Lung (tissue), 12 donors: ENCODE results near the gene SLCO2B1. TPM values are rescaled to one million over a fixed set of nuclear protein-coding genes. Genes with fewer than 3 reads are reported as not detected.

Experiments used
- ATAC-seq: fragments of 200-7000 bp; cut with Tn5 transposase; one replicate; pipeline ENCODE4 v1.9.1; 2020; ENCODE audit warnings: moderate number of reproducible peaks; ENCODE audit not compliant: insufficient read depth, low FRiP score
- DNase-seq, 3 donors: peaks; one replicate each; pipeline ENCODE4 v3.0.0-alpha.2; 2013 to 2017
- H3K27ac ChIP-seq, 2 donors: one replicate each; pipeline ENCODE4 v1.5.1; 2013; ENCODE audit warnings: mild to moderate bottlenecking in 2 of 2, moderate library complexity in 2 of 2, control low read depth in 1 of 2, inconsistent platforms in 1 of 2, low read depth in 1 of 2, low read length in 1 of 2
- H3K27me3 ChIP-seq, 3 donors: one replicate each; pipeline ENCODE4 v1.5.1; 2013; ENCODE audit warnings: low read length in 2 of 3; ENCODE audit not compliant: control insufficient read depth in 3 of 3, insufficient read depth in 3 of 3
- H3K36me3 ChIP-seq, 4 donors: one replicate each; pipeline ENCODE4 v1.5.1; 2013; ENCODE audit warnings: low read length in 4 of 4, mild to moderate bottlenecking in 1 of 4, moderate library complexity in 1 of 4; ENCODE audit not compliant: control insufficient read depth in 4 of 4, insufficient read depth in 4 of 4
- H3K4me1 ChIP-seq, 5 donors: one replicate each; pipeline ENCODE4 v1.5.1; 2013; ENCODE audit warnings: low read length in 5 of 5, mild to moderate bottlenecking in 2 of 5, moderate library complexity in 1 of 5; ENCODE audit not compliant: control insufficient read depth in 5 of 5, insufficient read depth in 5 of 5
- H3K4me3 ChIP-seq: one replicate; pipeline ENCODE4 v1.5.1; 2013; ENCODE audit warnings: mild to moderate bottlenecking, control low read depth, moderate library complexity
- H3K9ac ChIP-seq, 2 donors: one replicate each; pipeline ENCODE4 v1.5.1; 2013; ENCODE audit warnings: low read length in 2 of 2, control low read depth in 1 of 2; ENCODE audit not compliant: insufficient read depth in 1 of 2
- H3K9me3 ChIP-seq, 4 donors: one replicate each; pipeline ENCODE4 v1.5.1; 2013; ENCODE audit warnings: low read length in 3 of 4, mild to moderate bottlenecking in 1 of 4, moderate library complexity in 1 of 4; ENCODE audit not compliant: control insufficient read depth in 4 of 4, insufficient read depth in 3 of 4
- WGBS, 2 donors: extraction: QIAGEN DNeasy Blood & Tissue Kit; methylation state at CpG; one replicate each; pipeline ENCODE4 v1.1.7; 2013; 5-methylcytosine and 5-hydroxymethylcytosine counted together
- polyA plus RNA-seq, 2 donors: library from polyadenylated mRNA; stranded (reverse); fragments of 200-250 nt; gene quantifications; one replicate each; pipeline ENCODE4 v1.2.1, GENCODE V29; 2013
- total RNA-seq, 2 donors: library from RNA; depleted of rRNA in 1 of 2; stranded (reverse); fragments of >200 nt in 1 of 2; gene quantifications; one replicate each; pipeline ENCODE4 v1.2.1, GENCODE V29; 2014 to 2021
- TF ChIP-seq, protein P1 (sequence below): IDR thresholded peaks from 2 replicates; pipeline ENCODE4 v1.5.1; 2012; ENCODE audit warnings: mild to moderate bottlenecking; ENCODE audit errors: control extremely low read depth, extremely low read depth
- donor health status: control.
- donor health status: control.
- donor health status: Bipolar disorder and iron deficiency.
- donor health status: healthy.
- donor health status: DM: yes; HTN: yes; CAD: no.

Gene SLCO2B1
- total and polyA plus RNA-seq, 4 donors: 22.2 to 244 (median 55.2) TPM

DNA sequence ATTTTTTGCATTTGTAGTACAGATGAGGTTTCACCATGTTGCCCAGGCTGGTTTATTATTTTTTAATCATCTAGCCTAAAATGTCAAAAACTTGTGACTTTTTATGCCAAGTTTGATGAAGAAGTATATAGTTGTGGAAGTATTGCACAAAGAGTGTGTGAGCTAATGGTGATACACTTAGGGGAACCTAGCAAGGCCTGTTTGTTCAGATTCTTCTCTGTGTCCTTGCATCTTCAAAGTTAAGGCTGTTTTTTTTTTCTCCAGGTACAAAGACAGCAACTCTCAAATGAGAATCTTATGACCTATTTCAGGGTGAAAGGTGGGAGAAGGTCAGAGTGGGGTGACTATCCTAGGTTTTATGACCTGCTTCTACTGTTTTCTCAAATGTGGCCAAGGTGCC lies 7.3 kb downstream of the SLCO2B1 start:
- H3K27ac ChIP-seq: no peak overlapping the region
- TF ChIP-seq, protein P1, sequence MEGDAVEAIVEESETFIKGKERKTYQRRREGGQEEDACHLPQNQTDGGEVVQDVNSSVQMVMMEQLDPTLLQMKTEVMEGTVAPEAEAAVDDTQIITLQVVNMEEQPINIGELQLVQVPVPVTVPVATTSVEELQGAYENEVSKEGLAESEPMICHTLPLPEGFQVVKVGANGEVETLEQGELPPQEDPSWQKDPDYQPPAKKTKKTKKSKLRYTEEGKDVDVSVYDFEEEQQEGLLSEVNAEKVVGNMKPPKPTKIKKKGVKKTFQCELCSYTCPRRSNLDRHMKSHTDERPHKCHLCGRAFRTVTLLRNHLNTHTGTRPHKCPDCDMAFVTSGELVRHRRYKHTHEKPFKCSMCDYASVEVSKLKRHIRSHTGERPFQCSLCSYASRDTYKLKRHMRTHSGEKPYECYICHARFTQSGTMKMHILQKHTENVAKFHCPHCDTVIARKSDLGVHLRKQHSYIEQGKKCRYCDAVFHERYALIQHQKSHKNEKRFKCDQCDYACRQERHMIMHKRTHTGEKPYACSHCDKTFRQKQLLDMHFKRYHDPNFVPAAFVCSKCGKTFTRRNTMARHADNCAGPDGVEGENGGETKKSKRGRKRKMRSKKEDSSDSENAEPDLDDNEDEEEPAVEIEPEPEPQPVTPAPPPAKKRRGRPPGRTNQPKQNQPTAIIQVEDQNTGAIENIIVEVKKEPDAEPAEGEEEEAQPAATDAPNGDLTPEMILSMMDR: no peak
- no peaks in the 10 kb centered on the region for H3K27me3 ChIP-seq
- H3K36me3 ChIP-seq: peaks cover 0 to 4% (median 0%) of the 10 kb centered on the region in 4 donors
- no peak overlapping the region for H3K9ac ChIP-seq
- no peak overlapping the region for H3K4me3 ChIP-seq
- ATAC-seq (no peak), DNase-seq (no peak)
- peaks cover 0 to 32% (median 3%) of the 10 kb centered on the region in 5 donors for H3K4me1 ChIP-seq
- H3K9me3 ChIP-seq: peaks cover 0 to 5% (median 1%) of the 10 kb centered on the region in 4 donors

DNA sequence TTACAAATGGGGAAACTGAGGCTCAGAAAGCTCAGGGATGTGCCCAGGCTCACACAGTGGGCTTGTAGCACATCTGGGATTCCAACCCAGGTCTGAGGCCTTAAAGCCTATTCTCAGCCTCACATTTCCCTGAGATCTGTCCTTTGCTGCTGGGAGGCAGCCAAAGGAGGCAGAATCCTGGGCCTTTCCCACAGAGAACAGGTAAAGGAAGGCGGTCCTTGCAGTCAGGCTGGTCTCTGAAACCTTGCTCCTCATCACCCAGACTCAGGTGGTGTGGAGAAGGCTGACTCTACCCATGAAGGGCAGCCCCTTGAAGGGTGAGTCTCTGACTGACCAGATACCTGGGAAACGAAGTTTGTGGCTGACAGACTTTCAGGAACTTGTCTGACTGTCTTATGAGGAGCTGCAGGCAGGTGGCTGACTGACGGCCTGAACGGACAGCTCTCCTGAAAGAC lies 7.8 kb downstream of the SLCO2B1 start:
- Histone ChIP-seq H3K9ac (no peak overlapping the region), H3K27me3 (no peaks in the 10 kb centered on the region), H3K36me3 (peaks cover 0 to 4% (median 0%) of the 10 kb centered on the region in 4 donors), H3K27ac (peak overlapping the region in 1 of 2 donors; percentile 90), H3K4me1 (peaks cover 0 to 33% (median 3%) of the 10 kb centered on the region in 5 donors), H3K4me3 (no peak overlapping the region), H3K9me3 (peaks cover 0 to 5% (median 1%) of the 10 kb centered on the region in 4 donors)
- TF ChIP-seq, protein P1: no peak
- ATAC-seq (no peak), DNase-seq (no peak)
- WGBS, 2 donors: 83 to 89% methylated on average over 4 of the region's 4 CpGs

DNA sequence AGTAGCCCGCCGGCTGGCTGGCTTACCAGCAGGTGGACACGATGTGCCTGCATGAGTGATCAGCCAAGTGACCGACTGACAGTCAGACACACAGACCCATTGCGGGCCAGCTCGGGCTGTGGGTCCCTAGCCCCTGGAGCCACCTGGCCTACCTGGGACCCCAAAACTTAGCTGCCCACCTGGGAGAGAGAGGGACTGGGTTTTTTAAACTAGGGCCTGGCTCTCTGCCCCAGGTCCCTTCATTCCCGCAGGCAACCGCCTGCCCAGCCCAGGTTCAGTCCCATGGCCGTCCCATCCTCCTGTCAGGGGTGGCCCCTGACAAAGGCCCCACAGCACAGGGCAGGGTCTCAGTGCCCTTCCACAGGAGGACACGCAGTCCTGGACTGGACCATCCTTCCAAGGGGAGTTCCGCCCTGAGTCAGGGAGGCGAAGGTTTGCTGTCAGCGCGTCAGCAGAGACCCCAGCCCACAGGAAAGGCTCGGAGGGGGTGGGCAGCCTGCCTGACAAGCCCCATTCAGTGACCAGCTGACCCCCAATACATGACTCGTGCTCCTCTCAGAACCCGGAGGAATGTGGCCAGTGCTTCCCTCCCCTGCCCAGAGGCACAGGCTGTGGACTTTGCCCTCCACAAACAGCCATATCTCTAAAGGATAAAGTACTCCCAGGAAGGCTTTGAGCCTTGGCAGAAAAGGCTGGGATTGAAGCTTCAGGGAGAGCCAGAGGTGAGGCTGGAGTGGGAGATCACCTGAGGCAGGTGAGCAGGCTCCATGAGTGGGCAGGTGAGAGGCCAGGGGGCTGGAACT lies 8.4 kb downstream of the SLCO2B1 start:
- no peak for DNase-seq
- 75 to 84% methylated on average over 17 of the region's 17 CpGs for WGBS, 2 donors
- TF ChIP-seq, protein P1: no peak

More for the DNA sequence above, 8.4 kb downstream of the SLCO2B1 start:
- no peaks in the 10 kb centered on the region for H3K27me3 ChIP-seq
- peaks cover 0 to 4% (median 0%) of the 10 kb centered on the region in 4 donors for H3K36me3 ChIP-seq
- H3K4me1 ChIP-seq: peaks cover 0 to 37% (median 3%) of the 10 kb centered on the region in 5 donors
- peak overlapping the region; percentile 42 to 90 for H3K27ac ChIP-seq
- no peak overlapping the region for H3K9ac ChIP-seq
- H3K9me3 ChIP-seq: peaks cover 0 to 5% (median 1%) of the 10 kb centered on the region in 4 donors
- ATAC-seq: no peak
- no peak overlapping the region for H3K4me3 ChIP-seq
